GM12878 (cell line): ENCODE data around the gene MINDY3. TPM values are rescaled to one million over a fixed set of nuclear protein-coding genes. Genes with fewer than 3 reads are reported as not detected.

ENCODE experiments used
- ATAC-seq: fragments of 200-7000 bp; cut with Tn5 transposase; 3 replicates; pipeline ENCODE4 v1.9.1; 2020; ENCODE audit warnings: mild to moderate bottlenecking, moderate library complexity
- BruUV-seq: library from RNA; stranded (reverse); fragments of 400-500 nt; replicated peaks from 2 replicates; lab custom pipeline; 2021; lab: Mats Ljungman, UMichigan
- CTCF ChIA-PET: fragments of 300-600 bp; sonication (Branson Sonifier 250); formaldehyde crosslinking; extraction: SDS; loops from one replicate; lab custom pipeline; 2021; ENCODE audit warnings: inconsistent platforms; lab: Yijun Ruan, JAX
- POLR2A ChIA-PET: fragments of 350-600 bp; formaldehyde crosslinking; extraction: SDS; loops from one replicate; lab custom pipeline; 2021; ENCODE audit warnings: inconsistent platforms; lab: Charles Lee
- RAD21 ChIA-PET: fragments of 300-600 bp; sonication (Branson Sonifier 250); formaldehyde crosslinking; loops from one replicate; lab custom pipeline; 2023; ENCODE audit warnings: antibody characterized with exemption; ENCODE audit not compliant: unreplicated experiment; lab: Charles Lee
- SMC1A ChIA-PET: fragments of 300-600 bp; sonication (Branson Sonifier 250); formaldehyde crosslinking; loops from one replicate; lab custom pipeline; 2023; ENCODE audit not compliant: unreplicated experiment, uncharacterized antibody; lab: Charles Lee
- DNase-seq: peaks from one replicate; pipeline ENCODE4 v3.0.0-alpha.2; 2011; ENCODE audit warnings: low read depth, low spot score
- FAIRE-seq: peaks from 3 replicates; lab custom pipeline; 2011; peaks lifted over from hg19 to GRCh38; lab: Jason Lieb, UNC
- H2AFZ ChIP-seq: 2 replicates; pipeline ENCODE4 v1.6.0; 2011; ENCODE audit warnings: low read depth, low read length, control low read depth; ENCODE audit not compliant: control insufficient read depth
- H3K27ac ChIP-seq: 2 replicates; pipeline ENCODE4 v1.5.1; 2011; ENCODE audit warnings: control low read depth; ENCODE audit not compliant: control insufficient read depth, insufficient read depth
- H3K27me3 ChIP-seq, 2 experiments: replicated peaks in 1 of 2; 2 replicates each; pipeline versions ENCODE4 v1.6.0 to v1.6.1; 2011; ENCODE audit warnings: low read length in 1 of 2; ENCODE audit not compliant: control insufficient read depth in 2 of 2, insufficient read depth in 2 of 2
- H3K36me3 ChIP-seq, 2 experiments: 2 replicates each; pipeline ENCODE4 v1.5.1; 2011; ENCODE audit warnings: low read length in 1 of 2; ENCODE audit not compliant: control insufficient read depth in 2 of 2, insufficient read depth in 2 of 2
- H3K4me1 ChIP-seq: 2 replicates; pipeline ENCODE4 v1.6.1; 2011; ENCODE audit warnings: mild to moderate bottlenecking, low read length, moderate library complexity, mixed read lengths; ENCODE audit not compliant: control insufficient read depth, insufficient read depth
- H3K4me2 ChIP-seq: 2 replicates; pipeline ENCODE4 v1.6.0; 2011; ENCODE audit warnings: control low read depth; ENCODE audit not compliant: control insufficient read depth, insufficient read depth
- H3K4me3 ChIP-seq: fragments of 200-600 bp; sonication (generic); 2 replicates; pipeline ENCODE4 v1.5.1; 2016
- H3K79me2 ChIP-seq: 2 replicates; pipeline ENCODE4 v1.6.0; 2011; ENCODE audit warnings: low read length; ENCODE audit not compliant: control insufficient read depth, insufficient read depth
- H3K9ac ChIP-seq: 2 replicates; pipeline ENCODE4 v1.8.0; 2011; ENCODE audit warnings: low read length, control low read depth, mixed read lengths; ENCODE audit not compliant: control insufficient read depth, insufficient read depth
- H3K9me3 ChIP-seq: replicated peaks from 3 replicates; pipeline ENCODE4 v1.5.1; 2011; ENCODE audit warnings: mild to moderate bottlenecking, low read length; ENCODE audit not compliant: control insufficient read depth, insufficient read depth
- H4K20me1 ChIP-seq: 2 replicates; pipeline ENCODE4 v1.6.0; 2011; ENCODE audit not compliant: control insufficient read depth, insufficient read depth
- ATF7 ChIP-seq: fragments of 450-650 bp; IDR thresholded peaks from 2 replicates; pipeline ENCODE4 v1.6.1; 2016; ENCODE audit warnings: low read depth, mild to moderate bottlenecking
- CHD2 ChIP-seq: IDR thresholded peaks from 2 replicates; pipeline ENCODE4 v1.6.1; 2011; ENCODE audit warnings: low read depth, low read length, improper control_type of control experiment, borderline replicate concordance
- EGR1 ChIP-seq, 2 experiments: IDR thresholded peaks; 1 replicate in 1 of 2; 2 replicates in 1 of 2; pipeline ENCODE4 v1.6.1; 2011 to 2012; ENCODE audit warnings: low read depth in 2 of 2, low read length in 2 of 2, borderline replicate concordance in 1 of 2, mild to moderate bottlenecking in 1 of 2, moderate library complexity in 1 of 2
- ESRRA ChIP-seq: IDR thresholded peaks from 2 replicates; pipeline ENCODE4 v1.6.1; 2012; ENCODE audit warnings: mild to moderate bottlenecking, low read length, improper control_type of control experiment
- FOXM1 ChIP-seq: IDR thresholded peaks from 2 replicates; pipeline ENCODE4 v1.6.1; 2012; ENCODE audit warnings: low read depth, mild to moderate bottlenecking, inconsistent platforms, low read length, moderate library complexity
- RAD51 ChIP-seq: fragments of 450-650 bp; IDR thresholded peaks from 2 replicates; pipeline ENCODE4 v1.6.1; 2016; ENCODE audit warnings: moderate library complexity, mild to moderate bottlenecking, inconsistent platforms
- SPI1 ChIP-seq: IDR thresholded peaks from 2 replicates; pipeline ENCODE4 v1.6.1; 2011; ENCODE audit warnings: low read depth, mild to moderate bottlenecking, low read length, moderate library complexity, borderline replicate concordance; ENCODE audit not compliant: insufficient read depth
- ZNF24 ChIP-seq: fragments of 450-650 bp; IDR thresholded peaks from 2 replicates; pipeline ENCODE4 v1.6.1; 2017; ENCODE audit warnings: antibody characterized with exemption, mild to moderate bottlenecking
- WGBS: methylation state at CpG from one replicate; pipeline ENCODE4 v1.1.6; 2016; ENCODE audit warnings: low lambda C conversion rate; ENCODE audit not compliant: insufficient replicate concordance, insufficient coverage; ENCODE audit errors: missing lambda C conversion rate; 5-methylcytosine and 5-hydroxymethylcytosine counted together
- in situ Hi-C: fragments of 300-500 bp; cut with MboI; formaldehyde crosslinking; loops from 9 replicates; pipeline ENCODE4 v1.14.3; 2018; ENCODE audit warnings: mixed read lengths
- intact Hi-C: fragments of 100-400 bp; cut with micrococcal nuclease; formaldehyde crosslinking; loops from one replicate; pipeline ENCODE4 v1.14.2; 2022; ENCODE audit not compliant: unreplicated experiment
- polyA plus RNA-seq, 11 experiments: library from polyadenylated mRNA; depleted of rRNA in 4 of 11; unstranded in 6 of 11; stranded (reverse) in 5 of 11; fragments of >200 nt; fragmentation: Nextera tagmentation in 4 of 11; fragmentation: Illumina TruSeq in 1 of 11; extraction: Ambion mirVana in 4 of 11; extraction: Trizol in 1 of 11; gene quantifications; 1 replicate in 1 of 11; 2 replicates in 10 of 11; pipeline versions ENCODE4 v1.2.1 to v1.2.3, GENCODE V29; 2011 to 2016; ENCODE audit warnings: inconsistent platforms in 2 of 11, missing spikeins in 2 of 11, low read depth in 1 of 11
- total RNA-seq, 4 experiments: library from RNA; depleted of rRNA in 3 of 4; stranded (reverse); fragments of >200 nt in 3 of 4; fragmentation: Illumina TruSeq in 1 of 4; extraction: Trizol in 1 of 4; gene quantifications; 2 replicates each; pipeline versions ENCODE4 v1.2.1 to v1.2.3, GENCODE V29; 2013 to 2021
- TF ChIP-seq, protein P1 (sequence below): IDR thresholded peaks from 2 replicates; pipeline ENCODE4 v1.6.1; 2012; ENCODE audit warnings: improper control_type of control experiment, low read depth, low read length; ENCODE audit not compliant: insufficient replicate concordance
- TF ChIP-seq, protein P2 (sequence below): IDR thresholded peaks from 2 replicates; pipeline ENCODE4 v1.6.1; 2011; ENCODE audit warnings: low read depth, low read length, improper control_type of control experiment, borderline replicate concordance

MINDY3 gene
- total and polyA plus RNA-seq, 10 of the 15 experiments (the other 5 are each of a cell fraction or from before 2014, with no cell fraction given) = 12.0 to 23.6 (median 15.7) TPM

DNA sequence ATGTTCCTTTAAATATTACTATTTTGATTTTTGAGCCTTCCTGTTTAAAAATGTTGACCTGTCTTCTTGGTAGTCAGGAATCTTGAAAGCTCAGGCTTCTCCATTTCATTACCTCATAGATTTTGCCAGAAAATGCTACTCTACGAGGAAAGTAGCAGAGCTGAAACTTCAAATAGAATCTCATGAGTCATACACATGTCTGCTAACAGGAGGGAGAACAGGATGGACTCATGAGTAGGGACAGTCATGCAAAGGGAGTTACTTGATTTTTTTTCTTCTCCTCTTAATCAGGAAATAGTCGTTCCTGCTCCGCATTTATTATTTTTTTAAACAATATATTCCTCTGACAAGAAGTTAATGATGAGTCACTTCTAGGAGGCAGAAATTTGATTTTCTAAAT lies 37.0 kb upstream of the MINDY3 start:
- ChIA-PET RAD21 (no interaction called here), SMC1A (interaction anchor here (0.6 kb wide), 1 partner anchor 89 kb away, joined by 3 read pairs; no protein-coding TSS in a partner anchor), CTCF (interaction anchor here (1.2 kb wide), 1 partner anchor 16 kb away, joined by 3 read pairs; no protein-coding TSS in a partner anchor), POLR2A (no interaction called here)
- no peaks in the 10 kb centered on the region for H3K36me3 ChIP-seq
- intact Hi-C loops (no loop called here), in situ Hi-C loops (loop anchor here (10.0 to 25.0 kb wide), 2 partner anchors 648 to 1365 kb away; no protein-coding TSS in a partner anchor)
- H4K20me1 ChIP-seq = no peaks in the 10 kb centered on the region
- no peak overlapping the region for H3K9ac ChIP-seq
- H3K79me2 ChIP-seq = no peaks in the 10 kb centered on the region
- H3K9me3 ChIP-seq = no peaks in the 10 kb centered on the region
- no peaks in the 10 kb centered on the region for H3K4me1 ChIP-seq
- TF ChIP-seq ATF7 (no peak), CHD2 (no peak), FOXM1 (no peak), SPI1 (no peak), ZNF24 (no peak), EGR1 (IDR thresholded peaks at IDR 0.05; ENCODE audit: borderline replicate concordance in 1 of 2, low read depth in 2 of 2, low read length in 2 of 2) (no peak), ESRRA (no peak), RAD51 (no peak)
- TF ChIP-seq, protein P1, sequence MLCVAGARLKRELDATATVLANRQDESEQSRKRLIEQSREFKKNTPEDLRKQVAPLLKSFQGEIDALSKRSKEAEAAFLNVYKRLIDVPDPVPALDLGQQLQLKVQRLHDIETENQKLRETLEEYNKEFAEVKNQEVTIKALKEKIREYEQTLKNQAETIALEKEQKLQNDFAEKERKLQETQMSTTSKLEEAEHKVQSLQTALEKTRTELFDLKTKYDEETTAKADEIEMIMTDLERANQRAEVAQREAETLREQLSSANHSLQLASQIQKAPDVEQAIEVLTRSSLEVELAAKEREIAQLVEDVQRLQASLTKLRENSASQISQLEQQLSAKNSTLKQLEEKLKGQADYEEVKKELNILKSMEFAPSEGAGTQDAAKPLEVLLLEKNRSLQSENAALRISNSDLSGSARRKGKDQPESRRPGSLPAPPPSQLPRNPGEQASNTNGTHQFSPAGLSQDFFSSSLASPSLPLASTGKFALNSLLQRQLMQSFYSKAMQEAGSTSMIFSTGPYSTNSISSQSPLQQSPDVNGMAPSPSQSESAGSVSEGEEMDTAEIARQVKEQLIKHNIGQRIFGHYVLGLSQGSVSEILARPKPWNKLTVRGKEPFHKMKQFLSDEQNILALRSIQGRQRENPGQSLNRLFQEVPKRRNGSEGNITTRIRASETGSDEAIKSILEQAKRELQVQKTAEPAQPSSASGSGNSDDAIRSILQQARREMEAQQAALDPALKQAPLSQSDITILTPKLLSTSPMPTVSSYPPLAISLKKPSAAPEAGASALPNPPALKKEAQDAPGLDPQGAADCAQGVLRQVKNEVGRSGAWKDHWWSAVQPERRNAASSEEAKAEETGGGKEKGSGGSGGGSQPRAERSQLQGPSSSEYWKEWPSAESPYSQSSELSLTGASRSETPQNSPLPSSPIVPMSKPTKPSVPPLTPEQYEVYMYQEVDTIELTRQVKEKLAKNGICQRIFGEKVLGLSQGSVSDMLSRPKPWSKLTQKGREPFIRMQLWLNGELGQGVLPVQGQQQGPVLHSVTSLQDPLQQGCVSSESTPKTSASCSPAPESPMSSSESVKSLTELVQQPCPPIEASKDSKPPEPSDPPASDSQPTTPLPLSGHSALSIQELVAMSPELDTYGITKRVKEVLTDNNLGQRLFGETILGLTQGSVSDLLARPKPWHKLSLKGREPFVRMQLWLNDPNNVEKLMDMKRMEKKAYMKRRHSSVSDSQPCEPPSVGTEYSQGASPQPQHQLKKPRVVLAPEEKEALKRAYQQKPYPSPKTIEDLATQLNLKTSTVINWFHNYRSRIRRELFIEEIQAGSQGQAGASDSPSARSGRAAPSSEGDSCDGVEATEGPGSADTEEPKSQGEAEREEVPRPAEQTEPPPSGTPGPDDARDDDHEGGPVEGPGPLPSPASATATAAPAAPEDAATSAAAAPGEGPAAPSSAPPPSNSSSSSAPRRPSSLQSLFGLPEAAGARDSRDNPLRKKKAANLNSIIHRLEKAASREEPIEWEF = no peak
- TF ChIP-seq, protein P2, sequence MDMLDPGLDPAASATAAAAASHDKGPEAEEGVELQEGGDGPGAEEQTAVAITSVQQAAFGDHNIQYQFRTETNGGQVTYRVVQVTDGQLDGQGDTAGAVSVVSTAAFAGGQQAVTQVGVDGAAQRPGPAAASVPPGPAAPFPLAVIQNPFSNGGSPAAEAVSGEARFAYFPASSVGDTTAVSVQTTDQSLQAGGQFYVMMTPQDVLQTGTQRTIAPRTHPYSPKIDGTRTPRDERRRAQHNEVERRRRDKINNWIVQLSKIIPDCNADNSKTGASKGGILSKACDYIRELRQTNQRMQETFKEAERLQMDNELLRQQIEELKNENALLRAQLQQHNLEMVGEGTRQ = no peak
- FAIRE-seq = no peak
- WGBS = 53% methylated on average over 3 of the region's 3 CpGs
- H3K27ac ChIP-seq = no peak overlapping the region
- no peak overlapping the region for H3K4me3 ChIP-seq
- no peak for DNase-seq
- ATAC-seq = no peak
- H3K27me3 ChIP-seq = no peaks in the 10 kb centered on the region
- no peak overlapping the region for H2AFZ ChIP-seq
- no TSS peak for BruUV-seq
- no peak overlapping the region for H3K4me2 ChIP-seq
